ENCODE data around the gene FAM227B.
"Not testable (repeated sequence)": the region's sequence is repeated elsewhere in the genome, so short reads cannot be mapped to it uniquely, and the experiment has no call there.

The FAM227B gene

GRCh38 chr15:49494842-49495241 is 125.8 kb downstream of the FAM227B start:
- DNase-seq (ENCODE audit: low spot score), result no peak

DNA sequence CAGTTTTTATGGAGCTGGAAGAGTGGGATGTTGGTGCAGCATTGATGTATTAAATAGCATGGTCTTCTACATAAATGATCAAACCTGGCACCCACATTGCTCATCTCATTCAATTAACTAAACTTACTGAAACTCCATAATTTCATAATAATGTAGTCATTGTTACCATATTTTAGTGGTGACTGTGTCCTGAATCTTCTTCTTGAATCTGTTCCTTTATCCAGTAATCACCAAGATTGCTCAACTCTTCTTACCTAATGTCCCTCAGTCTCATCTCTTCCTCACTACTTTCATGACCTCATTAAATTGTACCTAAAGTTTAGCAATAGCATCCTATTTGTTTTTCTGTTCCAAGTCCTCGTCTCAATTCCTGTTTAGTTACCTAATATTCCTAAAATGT is 127.8 kb downstream of the FAM227B start:
- DNase-seq (ENCODE audit: low spot score), result no peak

DNA sequence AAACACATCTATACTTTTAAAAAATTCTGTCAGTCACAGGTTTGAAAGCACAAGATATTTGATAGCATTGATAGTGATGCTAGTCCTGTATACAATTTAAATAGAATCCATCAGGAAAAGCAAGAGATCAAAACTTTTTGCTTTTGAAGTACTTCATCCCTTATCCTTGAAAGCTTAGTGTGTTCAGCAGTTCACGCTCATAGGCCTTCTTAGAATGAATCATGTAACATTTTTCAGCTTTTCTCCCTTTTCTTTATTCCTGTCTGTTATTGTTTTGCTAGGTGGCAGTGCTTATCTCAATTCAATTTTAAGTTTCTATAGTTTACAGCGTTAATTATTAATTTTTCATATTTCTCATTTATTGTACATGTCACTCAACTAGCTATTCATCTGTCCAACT is 128.5 kb downstream of the FAM227B start:
- no peak for DNase-seq (ENCODE audit: low spot score)

DNA sequence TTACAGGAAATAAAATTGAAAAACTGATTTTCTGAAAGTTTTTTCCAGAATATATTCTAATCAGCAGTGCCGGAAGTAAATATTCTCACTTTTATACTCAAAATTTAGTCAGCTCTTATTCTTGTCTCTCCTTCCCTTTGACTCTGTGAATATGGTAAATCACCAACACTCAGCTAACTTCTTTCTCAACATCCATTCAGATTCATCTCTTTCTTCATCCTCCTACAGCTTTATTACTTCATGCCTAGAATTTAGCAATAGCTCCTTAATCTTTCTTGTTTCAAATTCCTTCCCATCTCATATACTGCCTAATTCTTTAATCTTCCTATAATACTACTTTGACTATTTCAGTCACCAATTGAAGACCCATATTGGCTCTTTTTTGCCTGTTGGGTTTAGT is 129.7 kb downstream of the FAM227B start:
- no peak for DNase-seq (ENCODE audit: low spot score)

- DNase-seq (ENCODE audit: low spot score), result not testable (repeated sequence)
Measured at GRCh38 chr15:49485401-49485800, 135.2 kb downstream of the FAM227B start.

DNA sequence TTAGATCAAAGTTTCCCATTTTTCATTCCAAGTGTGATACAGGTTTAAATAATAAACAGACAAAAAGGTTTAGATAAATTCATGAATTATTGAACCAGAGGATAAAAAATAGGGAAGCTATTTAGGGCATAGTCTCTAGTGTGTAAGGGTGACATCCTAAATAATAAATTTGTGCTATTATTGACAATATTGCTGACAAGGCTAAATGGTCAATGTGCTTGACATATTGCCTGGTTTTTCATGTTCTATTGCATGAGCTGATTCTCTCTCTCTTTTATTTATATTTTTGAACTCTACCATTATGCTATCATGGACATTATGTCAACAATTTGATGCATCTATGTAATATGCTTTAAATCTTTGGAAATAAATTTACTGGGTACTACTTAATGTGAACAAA is 141.6 kb downstream of the FAM227B start:
- not testable (repeated sequence) for DNase-seq (ENCODE audit: low spot score)

DNA sequence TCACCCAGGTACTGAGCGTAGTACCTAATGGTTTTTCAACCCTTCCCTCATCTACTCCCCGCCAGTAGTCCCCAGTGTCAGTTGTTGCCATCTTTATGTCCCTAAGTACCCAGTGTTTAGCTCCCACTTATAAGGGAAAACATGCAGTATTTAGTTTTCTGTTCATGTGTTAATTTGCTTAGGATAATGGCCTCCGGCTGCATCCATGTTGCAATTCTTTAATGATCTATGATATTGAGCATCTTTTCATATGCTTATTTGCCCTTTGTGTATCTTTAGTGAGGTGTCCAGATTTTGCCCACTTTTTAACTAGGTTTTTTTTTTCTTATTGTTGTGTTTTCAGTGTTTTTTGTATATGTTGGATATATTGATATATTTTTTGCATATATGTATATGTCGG is 142.6 kb downstream of the FAM227B start:
- DNase-seq (ENCODE audit: low spot score), result not testable (repeated sequence)

DNA sequence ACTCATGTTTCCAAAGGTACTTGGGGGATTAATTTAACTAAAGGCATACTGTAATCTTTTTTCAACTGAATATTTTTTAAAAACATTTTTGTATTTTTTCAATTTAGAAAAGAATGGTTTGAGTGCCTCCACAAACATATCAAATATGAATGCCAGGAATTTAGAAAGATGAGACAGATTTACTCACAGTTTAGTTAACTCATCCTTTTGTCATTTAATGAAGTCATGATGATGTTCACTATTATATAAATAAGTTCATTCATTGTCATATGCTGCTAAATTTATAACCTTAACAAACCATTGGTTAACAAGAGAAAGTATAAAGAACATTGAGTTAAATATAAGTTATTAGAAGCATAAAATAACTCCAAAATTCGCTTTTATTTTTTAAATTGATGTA is 147.6 kb downstream of the FAM227B start:
- DNase-seq (ENCODE audit: low spot score), result no peak

DNA sequence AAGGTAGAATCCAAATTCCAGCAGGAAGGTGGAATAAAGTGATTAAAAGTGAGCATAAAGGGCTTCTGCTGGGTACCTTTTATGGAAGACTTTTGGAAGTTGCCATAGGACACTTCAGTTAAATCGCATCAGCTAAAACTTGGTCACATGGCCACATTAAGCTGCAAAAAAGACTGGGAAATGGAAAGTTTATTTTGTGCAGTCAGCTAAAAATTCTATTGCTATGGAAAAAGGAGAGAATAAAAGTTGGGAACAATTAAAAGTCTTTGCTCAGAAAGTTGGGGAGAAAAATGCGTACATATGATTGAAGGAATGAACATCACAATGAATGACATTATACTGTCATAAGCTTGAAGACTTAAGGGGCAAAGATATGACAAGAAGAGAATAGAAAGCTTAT is 148.3 kb downstream of the FAM227B start:
- DNase-seq (ENCODE audit: low spot score), result no peak

DNA sequence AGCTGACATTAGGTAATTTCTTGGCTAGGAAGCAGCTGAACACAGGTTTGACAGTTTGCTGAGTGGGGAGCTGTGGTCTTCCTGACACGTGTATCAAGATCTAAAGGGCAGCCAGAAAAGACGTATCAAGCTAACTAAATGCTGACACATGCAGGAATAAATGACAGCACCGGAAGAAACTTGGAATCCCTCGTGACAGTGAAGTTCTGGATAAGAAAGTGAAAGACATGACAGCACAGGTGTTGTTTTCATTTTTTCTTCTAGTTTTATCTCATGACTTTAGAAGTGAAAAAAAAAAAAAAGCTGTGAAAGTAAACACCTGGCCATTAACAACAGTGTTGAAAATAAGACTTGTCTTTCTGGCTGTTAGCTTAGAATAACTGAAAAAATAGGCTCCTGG is 148.9 kb downstream of the FAM227B start:
- no peak for DNase-seq (ENCODE audit: low spot score)

DNA sequence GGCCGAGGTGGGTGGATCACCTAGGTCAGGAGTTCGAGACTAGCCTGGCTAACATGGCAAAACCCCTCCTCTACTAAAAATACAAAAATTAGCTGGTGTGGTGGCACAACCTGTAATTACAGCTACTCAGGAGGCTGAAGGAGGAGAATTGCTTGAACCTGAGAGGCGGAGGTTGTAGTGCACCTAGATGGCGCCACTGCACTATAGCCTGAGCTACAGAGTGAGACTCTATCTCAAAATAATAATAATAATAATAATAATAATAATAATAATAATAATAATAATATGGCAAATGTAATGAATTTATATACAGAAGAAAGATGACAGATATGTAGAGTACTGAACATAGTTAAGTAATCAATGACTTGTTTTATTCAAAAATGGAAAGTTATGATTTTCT is 149.4 kb downstream of the FAM227B start:
- peak; percentile 20 for DNase-seq (ENCODE audit: low spot score)

DNA sequence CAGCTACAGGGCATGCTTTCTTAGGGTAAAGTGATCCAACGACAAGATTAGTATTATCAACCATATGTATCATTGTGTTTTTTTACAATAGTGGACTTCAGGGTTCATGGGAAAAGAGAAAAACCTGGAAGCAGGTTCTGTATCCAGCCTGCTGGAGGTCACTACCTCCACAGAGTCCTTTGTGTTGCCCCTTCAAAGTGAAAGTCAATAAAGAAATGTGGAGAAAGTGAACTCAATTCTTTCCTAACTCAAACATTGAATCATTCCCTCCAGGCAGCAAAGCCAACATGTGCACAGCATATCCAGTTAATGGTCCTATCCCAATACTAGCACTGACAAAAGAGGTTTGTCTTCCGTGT is 152.2 kb downstream of the FAM227B start:
- DNase-seq (ENCODE audit: low spot score), result no peak

- no peak for DNase-seq (ENCODE audit: low spot score)
Measured at GRCh38 chr15:49467746-49468480, 152.7 kb downstream of the FAM227B start.

DNA sequence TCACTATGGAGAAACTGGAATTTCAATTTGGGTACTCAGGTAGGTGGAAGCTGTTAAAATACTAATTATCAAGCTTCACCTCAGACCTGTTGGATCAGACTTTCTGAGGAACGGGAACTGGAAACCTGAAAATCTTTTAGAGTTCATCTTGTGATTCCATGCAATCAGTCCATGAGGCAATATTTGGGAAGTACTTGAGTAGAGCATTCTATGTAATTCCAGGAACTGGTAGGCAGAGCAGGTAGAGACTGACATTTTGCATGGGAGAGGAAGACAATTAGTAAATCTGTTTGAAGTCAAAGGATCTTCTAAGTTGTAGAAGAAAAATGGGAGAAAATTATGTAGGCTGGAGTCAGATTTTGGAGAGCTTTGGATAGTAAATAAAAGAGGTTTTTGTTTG is 154.5 kb downstream of the FAM227B start:
- DNase-seq (ENCODE audit: low spot score), result no peak

GRCh38 chr15:49464522-49464921 is 156.1 kb downstream of the FAM227B start:
- no peak for DNase-seq (ENCODE audit: low spot score)

- DNase-seq (ENCODE audit: low spot score), result no peak
Measured at GRCh38 chr15:49462232-49462844, 158.3 kb downstream of the FAM227B start.

- no peak for DNase-seq (ENCODE audit: low spot score)
Measured at GRCh38 chr15:49460411-49460941, 160.1 kb downstream of the FAM227B start.

DNA sequence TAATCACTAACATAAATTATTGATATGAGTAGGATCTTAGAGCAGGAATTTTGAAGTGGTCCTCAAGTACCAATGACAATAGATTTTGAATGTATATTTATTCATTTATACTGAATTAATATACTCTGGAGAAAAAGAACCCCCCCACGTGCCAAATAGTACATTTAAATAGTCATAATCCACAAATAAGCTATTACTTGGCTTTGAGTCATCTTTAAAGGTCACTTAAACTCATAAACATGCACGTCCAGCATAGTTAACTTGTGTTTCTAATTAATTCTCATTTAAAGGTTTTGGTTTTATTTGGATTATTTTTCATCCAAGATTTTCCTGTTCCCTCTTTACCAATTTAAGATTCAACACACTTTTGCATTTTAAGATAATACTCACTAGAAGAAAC is 162.5 kb downstream of the FAM227B start:
- no peak for DNase-seq (ENCODE audit: low spot score)

DNA sequence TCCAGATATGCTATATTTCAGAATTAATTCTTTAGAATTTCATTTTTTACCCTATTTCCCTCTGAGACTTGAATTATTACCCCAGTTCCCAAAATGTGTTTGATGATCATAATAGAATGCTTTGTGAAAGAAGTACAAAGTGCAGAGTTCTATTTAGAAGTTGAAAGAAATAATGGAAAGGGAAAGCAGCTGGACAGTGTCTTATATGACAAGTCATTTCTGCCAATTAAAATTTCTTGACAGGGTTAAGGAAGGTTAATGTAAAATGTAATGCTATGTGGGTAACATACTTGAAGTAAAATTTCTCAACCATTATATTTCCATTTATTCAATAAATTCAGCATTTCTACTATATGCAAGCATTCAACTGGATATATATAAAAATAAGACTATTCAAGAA is 164.5 kb downstream of the FAM227B start:
- no peak for DNase-seq (ENCODE audit: low spot score)

GRCh38 chr15:49452595-49452994 is 168.0 kb downstream of the FAM227B start:
- DNase-seq (ENCODE audit: low spot score), result no peak

- DNase-seq (ENCODE audit: low spot score), result no peak
Measured at GRCh38 chr15:49441816-49442215, 178.8 kb downstream of the FAM227B start.

DNA sequence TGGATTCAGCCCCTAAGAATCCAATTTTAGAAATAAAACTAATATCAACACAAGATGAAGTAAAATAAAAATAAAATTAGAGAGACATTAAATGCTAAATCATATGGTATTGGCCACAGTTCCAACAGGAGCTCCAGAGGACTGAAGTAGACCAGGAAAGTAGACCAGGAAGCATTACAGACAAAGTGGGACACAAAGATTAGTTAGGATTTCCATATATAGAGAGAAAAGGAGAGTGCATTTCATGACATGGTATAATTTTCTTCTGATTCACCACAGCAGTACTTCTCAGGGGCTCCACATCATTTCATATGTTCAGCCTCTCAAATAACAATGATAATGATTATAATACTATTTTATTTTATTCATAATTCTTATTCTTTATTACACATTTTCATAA is 179.3 kb downstream of the FAM227B start:
- no peak for DNase-seq (ENCODE audit: low spot score)

GRCh38 chr15:49439678-49440395 is 180.8 kb downstream of the FAM227B start:
- no peak for DNase-seq (ENCODE audit: low spot score)
